ENCODE measurements around the gene CLCN6. TPM values are rescaled to one million over a fixed set of nuclear protein-coding genes. Genes with fewer than 3 reads are reported as not detected.

The CLCN6 gene
- polyA plus RNA-seq, 1 donor (not counting 4 experiments of a cell fraction or from before 2014, with no cell fraction given): 7.4 TPM

GRCh38 chr1:11878081-11878890 is 72.3 kb downstream of the CLCN6 start:
- Histone ChIP-seq H3K9me3 (ENCODE audit: control insufficient read depth, low read depth, low read length) (no peaks in the 10 kb centered on the region), H3K9ac (ENCODE audit: control insufficient read depth, extremely low read depth, insufficient read depth, low read length) (no peak overlapping the region), H3K36me3 (ENCODE audit: control insufficient read depth in 2 of 2, extremely low read depth in 1 of 2, insufficient read depth in 2 of 2, low read length in 2 of 2) (no peaks in the 10 kb centered on the region), H3K4me3 (ENCODE audit: control insufficient read depth in 2 of 3, extremely low read depth in 1 of 3, insufficient read depth in 2 of 3, low read depth in 1 of 3, low read length in 3 of 3) (no peak overlapping the region), H3K4me1 (ENCODE audit: control insufficient read depth, extremely low read depth, insufficient read depth, low read length) (no peaks in the 10 kb centered on the region), H3K4me2 (ENCODE audit: control insufficient read depth, extremely low read depth, insufficient read depth, low read depth, low read length) (no peak overlapping the region), H2AFZ (ENCODE audit: control insufficient read depth, low read length) (no peak overlapping the region), H3K27ac (ENCODE audit: control insufficient read depth, insufficient read depth, low read length) (no peak overlapping the region), H3K9me1 (ENCODE audit: control insufficient read depth, extremely low read depth, insufficient read depth, low read length) (no peaks in the 10 kb centered on the region), H3K27me3 (ENCODE audit: control insufficient read depth, extremely low read depth, insufficient read depth, low read length) (peaks cover 13% of the 10 kb centered on the region), H3K79me2 (ENCODE audit: control insufficient read depth, insufficient read depth, low read length) (no peaks in the 10 kb centered on the region), H4K20me1 (ENCODE audit: control insufficient read depth, extremely low read depth, insufficient read depth, low read length) (no peaks in the 10 kb centered on the region)
- TF ChIP-seq EZH2 (IDR thresholded peaks at IDR 0.05; ENCODE audit: low read length) (no peak), CTCF (optimal IDR thresholded peaks at IDR 0.05 in 1 of 3, IDR thresholded peaks at IDR 0.05 in 1 of 3, conservative IDR thresholded peaks at IDR 0.05 in 1 of 3; ENCODE audit: extremely low read depth in 1 of 3, insufficient read depth in 2 of 3, low read length in 3 of 3) (no peak)
- dilution Hi-C loops (cut with MboI; ENCODE audit: extremely low pct_ligation_motif_present, low sequenced_read_pairs): no loop called here
- DNase-seq (ENCODE audit: low read depth, low spot score) (no peak), FAIRE-seq (no peak)

GRCh38 chr1:11878891-11879190 is 72.8 kb downstream of the CLCN6 start:
- H3K36me3 ChIP-seq (ENCODE audit: control insufficient read depth in 2 of 2, extremely low read depth in 1 of 2, insufficient read depth in 2 of 2, low read length in 2 of 2): no peaks in the 10 kb centered on the region
- no peak for TF ChIP-seq CTCF (optimal IDR thresholded peaks at IDR 0.05 in 1 of 3, IDR thresholded peaks at IDR 0.05 in 1 of 3, conservative IDR thresholded peaks at IDR 0.05 in 1 of 3; ENCODE audit: extremely low read depth in 1 of 3, insufficient read depth in 2 of 3, low read length in 3 of 3)
- TF ChIP-seq EZH2 (IDR thresholded peaks at IDR 0.05; ENCODE audit: low read length): no peak
- FAIRE-seq (no peak), DNase-seq (ENCODE audit: low read depth, low spot score) (no peak)
- no peak overlapping the region for H3K4me3 ChIP-seq (ENCODE audit: control insufficient read depth in 2 of 3, extremely low read depth in 1 of 3, insufficient read depth in 2 of 3, low read depth in 1 of 3, low read length in 3 of 3)
- no peaks in the 10 kb centered on the region for H3K79me2 ChIP-seq (ENCODE audit: control insufficient read depth, insufficient read depth, low read length)
- no peaks in the 10 kb centered on the region for H4K20me1 ChIP-seq (ENCODE audit: control insufficient read depth, extremely low read depth, insufficient read depth, low read length)
- no peaks in the 10 kb centered on the region for H3K9me3 ChIP-seq (ENCODE audit: control insufficient read depth, low read depth, low read length)
- H3K27ac ChIP-seq (ENCODE audit: control insufficient read depth, insufficient read depth, low read length): no peak overlapping the region
- peaks cover 13% of the 10 kb centered on the region for H3K27me3 ChIP-seq (ENCODE audit: control insufficient read depth, extremely low read depth, insufficient read depth, low read length)
- no peaks in the 10 kb centered on the region for H3K9me1 ChIP-seq (ENCODE audit: control insufficient read depth, extremely low read depth, insufficient read depth, low read length)
- no peaks in the 10 kb centered on the region for H3K4me1 ChIP-seq (ENCODE audit: control insufficient read depth, extremely low read depth, insufficient read depth, low read length)
- no peak overlapping the region for H2AFZ ChIP-seq (ENCODE audit: control insufficient read depth, low read length)
- H3K9ac ChIP-seq (ENCODE audit: control insufficient read depth, extremely low read depth, insufficient read depth, low read length): no peak overlapping the region
- dilution Hi-C loops (cut with MboI; ENCODE audit: extremely low pct_ligation_motif_present, low sequenced_read_pairs): no loop called here
- no peak overlapping the region for H3K4me2 ChIP-seq (ENCODE audit: control insufficient read depth, extremely low read depth, insufficient read depth, low read depth, low read length)

Data from keratinocyte (primary cell).